Measurements from ENCODE around the gene SPTY2D1.

The SPTY2D1 gene

DNA sequence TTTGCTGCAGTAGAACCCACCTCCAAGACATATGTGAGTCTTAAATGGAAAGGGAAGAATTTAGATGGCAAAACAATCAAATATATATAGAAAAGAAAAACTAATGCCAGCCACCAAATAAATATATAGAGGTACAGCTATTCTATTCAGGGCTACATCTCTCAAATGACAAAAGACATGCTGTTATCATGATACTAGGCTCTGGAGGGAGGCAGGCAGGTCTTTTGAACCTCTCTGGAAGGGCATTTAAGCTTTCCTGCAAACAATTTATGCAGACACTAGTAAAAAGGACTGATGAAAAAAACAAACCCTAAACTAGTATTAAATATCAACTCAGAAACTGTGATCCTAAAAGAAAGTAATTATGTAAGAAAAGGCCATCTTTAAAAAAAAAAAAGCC lies 70.0 kb downstream of the SPTY2D1 start:
- no peak for DNase-seq (ENCODE audit: low read depth)

GRCh38 chr11:18563090-18563730 lies 70.9 kb downstream of the SPTY2D1 start:
- no peak for DNase-seq (ENCODE audit: low read depth)

Measured in stimulated activated CD8-positive, alpha-beta memory T cell treated with anti-CD3 and anti-CD28 coated beads, Interleukin-12 subunit alpha, Interleukin-12 subunit beta, amount 100 ng/mL, for 1 hour (primary cell).